Measurements from ENCODE around the gene CEP164.

- TF ChIP-seq, protein P1, sequence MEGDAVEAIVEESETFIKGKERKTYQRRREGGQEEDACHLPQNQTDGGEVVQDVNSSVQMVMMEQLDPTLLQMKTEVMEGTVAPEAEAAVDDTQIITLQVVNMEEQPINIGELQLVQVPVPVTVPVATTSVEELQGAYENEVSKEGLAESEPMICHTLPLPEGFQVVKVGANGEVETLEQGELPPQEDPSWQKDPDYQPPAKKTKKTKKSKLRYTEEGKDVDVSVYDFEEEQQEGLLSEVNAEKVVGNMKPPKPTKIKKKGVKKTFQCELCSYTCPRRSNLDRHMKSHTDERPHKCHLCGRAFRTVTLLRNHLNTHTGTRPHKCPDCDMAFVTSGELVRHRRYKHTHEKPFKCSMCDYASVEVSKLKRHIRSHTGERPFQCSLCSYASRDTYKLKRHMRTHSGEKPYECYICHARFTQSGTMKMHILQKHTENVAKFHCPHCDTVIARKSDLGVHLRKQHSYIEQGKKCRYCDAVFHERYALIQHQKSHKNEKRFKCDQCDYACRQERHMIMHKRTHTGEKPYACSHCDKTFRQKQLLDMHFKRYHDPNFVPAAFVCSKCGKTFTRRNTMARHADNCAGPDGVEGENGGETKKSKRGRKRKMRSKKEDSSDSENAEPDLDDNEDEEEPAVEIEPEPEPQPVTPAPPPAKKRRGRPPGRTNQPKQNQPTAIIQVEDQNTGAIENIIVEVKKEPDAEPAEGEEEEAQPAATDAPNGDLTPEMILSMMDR (IDR thresholded peaks at IDR 0.05; ENCODE audit: control extremely low read depth in 1 of 3, insufficient read depth in 1 of 3, low read depth in 1 of 3, low read length in 3 of 3) = no peak
- TF ChIP-seq, protein P2, sequence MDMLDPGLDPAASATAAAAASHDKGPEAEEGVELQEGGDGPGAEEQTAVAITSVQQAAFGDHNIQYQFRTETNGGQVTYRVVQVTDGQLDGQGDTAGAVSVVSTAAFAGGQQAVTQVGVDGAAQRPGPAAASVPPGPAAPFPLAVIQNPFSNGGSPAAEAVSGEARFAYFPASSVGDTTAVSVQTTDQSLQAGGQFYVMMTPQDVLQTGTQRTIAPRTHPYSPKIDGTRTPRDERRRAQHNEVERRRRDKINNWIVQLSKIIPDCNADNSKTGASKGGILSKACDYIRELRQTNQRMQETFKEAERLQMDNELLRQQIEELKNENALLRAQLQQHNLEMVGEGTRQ (IDR thresholded peaks at IDR 0.05; ENCODE audit: low read length) = no peak
- no peak for TF ChIP-seq JUN (IDR thresholded peaks at IDR 0.05; ENCODE audit: low read depth, low read length)
- TF ChIP-seq BRCA1 (IDR thresholded peaks at IDR 0.05; ENCODE audit: low read depth, low read length) = no peak
- no peak for TF ChIP-seq EZH2 (IDR thresholded peaks at IDR 0.05; ENCODE audit: low read depth, low read length, severe bottlenecking)
- no peak for TF ChIP-seq TCF12 (IDR thresholded peaks at IDR 0.05; ENCODE audit: low read depth, low read length)
- TF ChIP-seq RFX5 (IDR thresholded peaks at IDR 0.05; ENCODE audit: borderline replicate concordance, low read depth, low read length) = no peak
- no peak for TF ChIP-seq POLR2AphosphoS5 (IDR thresholded peaks at IDR 0.05; ENCODE audit: low read depth, low read length)
- no peak for TF ChIP-seq MAFK (IDR thresholded peaks at IDR 0.05; ENCODE audit: low read depth, low read length)
- no peak for TF ChIP-seq HDAC2 (IDR thresholded peaks at IDR 0.05; ENCODE audit: borderline replicate concordance in 1 of 2, low read depth in 2 of 2, low read length in 2 of 2)
- no peak for TF ChIP-seq POLR2A (IDR thresholded peaks at IDR 0.05; ENCODE audit: control extremely low read depth in 1 of 2, low read depth in 2 of 2, low read length in 2 of 2)
- TF ChIP-seq, protein P3, sequence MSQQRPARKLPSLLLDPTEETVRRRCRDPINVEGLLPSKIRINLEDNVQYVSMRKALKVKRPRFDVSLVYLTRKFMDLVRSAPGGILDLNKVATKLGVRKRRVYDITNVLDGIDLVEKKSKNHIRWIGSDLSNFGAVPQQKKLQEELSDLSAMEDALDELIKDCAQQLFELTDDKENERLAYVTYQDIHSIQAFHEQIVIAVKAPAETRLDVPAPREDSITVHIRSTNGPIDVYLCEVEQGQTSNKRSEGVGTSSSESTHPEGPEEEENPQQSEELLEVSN (IDR thresholded peaks at IDR 0.05) = no peak
Observed at GRCh38 chr11:117309310-117309709, 18.3 kb upstream of the CEP164 start.
